ENCODE results near the gene EFNA5.

Gene EFNA5

DNA sequence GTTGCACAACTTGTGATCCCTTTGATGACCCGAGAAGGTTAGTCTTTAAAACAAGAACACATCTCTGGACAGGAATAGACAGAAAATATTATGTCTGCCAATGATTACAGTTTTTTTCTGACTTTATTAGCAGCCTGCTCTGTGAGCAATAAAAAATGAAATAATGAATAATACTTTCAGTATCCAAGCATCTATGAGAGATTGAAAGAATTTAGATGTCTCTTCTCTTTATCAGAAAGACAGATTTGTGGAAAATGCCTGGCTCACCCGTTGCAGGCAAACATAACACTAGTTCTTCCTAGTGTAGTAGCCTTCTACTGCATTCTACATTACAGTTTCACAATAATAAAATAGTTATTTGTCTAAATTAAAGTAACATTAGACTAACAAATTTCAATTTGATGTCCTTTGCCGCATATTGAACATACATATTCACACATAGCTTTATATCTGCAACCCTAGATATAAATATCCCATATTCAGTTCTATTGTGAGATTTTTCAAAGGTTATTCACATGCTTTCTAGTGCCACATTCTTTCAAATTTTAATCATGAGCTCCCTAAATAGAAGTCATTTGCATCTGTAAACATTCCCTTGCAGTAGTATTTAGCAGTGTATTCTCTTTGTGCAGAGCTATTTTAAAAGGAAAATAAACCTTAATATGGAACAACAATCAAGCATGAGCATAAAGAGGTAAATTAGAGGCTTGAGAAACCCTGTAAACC, 267.3 kb downstream of the EFNA5 start:
- in situ Hi-C loops (cut with HindIII; ENCODE audit: low sequenced_read_pairs) = no loop called here

DNA sequence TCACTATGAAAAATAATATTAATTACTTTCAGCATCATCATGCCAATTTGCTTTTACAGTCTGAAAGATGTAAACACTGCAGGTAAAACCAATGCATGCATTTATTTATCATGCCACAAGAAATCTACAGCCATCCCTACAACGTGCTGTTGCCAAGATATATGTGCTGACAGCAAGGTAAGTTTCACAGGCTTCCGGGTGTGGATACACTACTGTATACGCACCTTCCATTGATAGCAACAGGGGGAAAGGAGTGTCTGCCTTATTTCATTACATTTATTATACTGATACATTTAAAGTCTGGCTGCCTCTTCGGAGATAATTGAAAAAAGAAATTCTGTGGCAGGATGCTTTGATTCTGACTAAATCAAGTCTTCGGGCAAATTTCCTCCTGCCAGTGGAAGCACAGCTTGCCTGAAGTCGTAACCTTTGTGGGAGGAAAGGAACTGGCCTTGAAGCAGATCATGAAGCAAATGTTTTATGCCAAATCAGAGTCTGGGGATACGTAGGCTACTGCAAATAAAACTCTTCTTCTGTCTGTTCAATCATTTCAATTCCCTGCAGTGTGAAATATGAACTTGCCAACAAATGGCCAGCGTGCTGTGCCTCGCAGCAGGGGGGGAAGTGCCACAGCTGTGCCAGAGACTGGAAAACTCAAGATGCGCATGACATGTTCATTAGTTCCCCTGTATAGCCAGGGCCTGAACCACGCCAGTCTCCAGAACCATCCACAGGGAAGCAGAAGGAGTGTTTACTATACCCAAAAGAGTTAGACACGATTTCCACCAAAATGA, 268.1 kb downstream of the EFNA5 start:
- in situ Hi-C loops (cut with HindIII; ENCODE audit: low sequenced_read_pairs) = no loop called here

DNA sequence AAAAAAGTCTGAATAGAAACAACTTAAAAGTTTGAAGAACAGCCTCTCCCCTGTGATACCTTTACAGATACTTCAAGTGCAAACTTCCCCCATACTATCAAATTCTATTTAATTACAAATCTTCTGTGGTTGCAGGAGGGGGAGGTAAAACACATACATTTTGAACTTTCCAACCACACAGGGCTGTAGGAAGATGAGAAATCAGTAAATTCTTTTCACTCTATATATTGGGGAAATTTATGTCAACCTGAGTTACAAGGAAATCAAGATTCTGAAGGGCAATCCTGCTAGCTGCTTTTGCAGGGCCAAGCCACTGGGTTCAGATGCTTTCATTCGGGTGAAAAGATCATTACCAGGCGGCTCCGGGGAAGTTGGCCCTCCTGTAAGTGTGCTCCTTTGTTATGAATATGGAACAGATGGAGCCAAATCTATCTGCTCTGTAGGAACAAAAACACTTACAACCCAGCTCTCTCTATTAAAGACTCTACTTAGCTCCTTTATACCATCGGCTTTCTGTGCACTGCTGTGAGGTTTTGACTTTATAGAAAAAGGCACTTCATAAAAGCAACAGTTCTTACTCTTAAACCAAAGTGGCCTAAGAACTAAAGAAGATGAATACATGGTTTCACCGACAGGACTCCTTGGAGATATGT, 269.1 kb downstream of the EFNA5 start:
- in situ Hi-C loops (cut with HindIII; ENCODE audit: low sequenced_read_pairs) = no loop called here

- in situ Hi-C loops (cut with HindIII; ENCODE audit: low sequenced_read_pairs) = no loop called here
Observed at GRCh38 chr5:107400328-107400727, 270.4 kb downstream of the EFNA5 start.

GRCh38 chr5:107398703-107399102, 272.0 kb downstream of the EFNA5 start:
- in situ Hi-C loops (cut with HindIII; ENCODE audit: low sequenced_read_pairs) = no loop called here

- in situ Hi-C loops (cut with HindIII; ENCODE audit: low sequenced_read_pairs) = no loop called here
Observed at GRCh38 chr5:107396351-107396690, 274.4 kb downstream of the EFNA5 start.

- in situ Hi-C loops (cut with HindIII; ENCODE audit: low sequenced_read_pairs) = no loop called here
Observed at GRCh38 chr5:107395632-107396350, 274.9 kb downstream of the EFNA5 start.

- in situ Hi-C loops (cut with HindIII; ENCODE audit: low sequenced_read_pairs) = no loop called here
Observed at GRCh38 chr5:107393851-107394250, 276.9 kb downstream of the EFNA5 start.

DNA sequence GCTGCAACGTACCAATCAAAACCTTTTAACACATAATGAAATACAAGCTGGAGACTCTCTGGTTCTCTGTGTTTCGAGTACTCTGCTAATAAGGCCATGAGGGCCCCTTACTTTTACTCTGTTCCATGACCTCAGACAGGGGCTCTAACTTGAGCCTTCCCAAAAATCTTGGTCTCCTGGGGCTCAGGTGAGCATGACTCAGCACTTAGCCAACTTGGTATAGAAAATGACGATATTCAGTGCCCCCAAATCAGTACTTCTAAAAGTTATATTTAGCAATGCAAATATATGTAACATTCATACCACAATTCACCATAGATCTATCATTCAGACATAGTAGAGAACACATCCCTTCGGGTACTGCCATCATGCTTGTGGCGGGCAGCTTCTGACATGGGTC, 278.9 kb downstream of the EFNA5 start:
- in situ Hi-C loops (cut with HindIII; ENCODE audit: low sequenced_read_pairs) = no loop called here

DNA sequence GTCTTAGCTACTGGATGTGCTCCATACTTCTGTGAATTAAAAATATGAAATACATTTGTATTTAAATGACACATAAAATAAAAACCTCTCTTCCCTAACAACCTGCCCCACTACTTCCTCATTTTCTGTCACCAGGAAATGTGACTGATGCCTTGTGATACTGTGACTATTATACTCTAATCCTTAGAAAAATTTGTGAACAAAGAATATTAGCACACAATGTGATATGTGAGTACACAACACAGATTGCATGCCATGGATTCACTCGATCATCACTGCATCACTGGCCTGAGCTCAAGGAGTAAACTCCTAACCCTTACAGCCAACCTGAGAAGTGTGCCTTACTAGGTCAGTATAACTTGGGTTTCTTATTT, 281.0 kb downstream of the EFNA5 start:
- in situ Hi-C loops (cut with HindIII; ENCODE audit: low sequenced_read_pairs) = no loop called here

GRCh38 chr5:107389130-107389774, 281.5 kb downstream of the EFNA5 start:
- in situ Hi-C loops (cut with HindIII; ENCODE audit: low sequenced_read_pairs) = no loop called here

DNA sequence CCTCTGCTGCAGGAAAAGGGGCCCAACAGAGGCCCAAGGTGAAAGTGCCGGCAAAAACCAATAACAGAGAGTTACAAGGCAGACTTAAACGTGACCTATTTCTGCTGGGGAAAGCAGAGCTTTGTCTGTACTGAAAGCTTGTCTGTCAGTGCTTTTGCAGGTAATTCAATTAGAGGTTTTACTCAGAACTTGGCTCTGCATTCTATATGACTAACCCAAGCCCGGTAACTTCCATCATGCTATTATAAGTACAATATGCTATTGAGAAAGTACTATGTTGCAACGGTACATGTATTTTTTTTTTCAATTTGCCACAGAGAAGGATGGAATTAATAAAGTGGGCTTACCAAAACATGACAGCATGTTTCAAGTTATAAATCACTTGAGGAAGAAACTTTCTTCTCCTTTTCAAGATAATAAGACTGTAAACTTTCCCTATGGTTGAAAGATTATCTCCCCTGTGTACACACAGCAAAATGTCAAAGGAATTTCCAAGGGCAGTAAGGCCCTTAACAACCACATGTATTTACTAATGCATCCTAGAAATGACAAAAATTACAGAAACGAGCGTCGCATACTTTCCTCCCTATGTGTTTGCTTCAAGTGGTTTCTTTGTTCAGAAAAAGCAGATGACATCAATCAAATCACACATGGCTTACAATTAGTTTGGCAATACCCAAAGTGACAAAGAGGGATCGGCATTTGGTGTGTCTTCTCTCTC, 282.4 kb downstream of the EFNA5 start:
- in situ Hi-C loops (cut with HindIII; ENCODE audit: low sequenced_read_pairs) = no loop called here

DNA sequence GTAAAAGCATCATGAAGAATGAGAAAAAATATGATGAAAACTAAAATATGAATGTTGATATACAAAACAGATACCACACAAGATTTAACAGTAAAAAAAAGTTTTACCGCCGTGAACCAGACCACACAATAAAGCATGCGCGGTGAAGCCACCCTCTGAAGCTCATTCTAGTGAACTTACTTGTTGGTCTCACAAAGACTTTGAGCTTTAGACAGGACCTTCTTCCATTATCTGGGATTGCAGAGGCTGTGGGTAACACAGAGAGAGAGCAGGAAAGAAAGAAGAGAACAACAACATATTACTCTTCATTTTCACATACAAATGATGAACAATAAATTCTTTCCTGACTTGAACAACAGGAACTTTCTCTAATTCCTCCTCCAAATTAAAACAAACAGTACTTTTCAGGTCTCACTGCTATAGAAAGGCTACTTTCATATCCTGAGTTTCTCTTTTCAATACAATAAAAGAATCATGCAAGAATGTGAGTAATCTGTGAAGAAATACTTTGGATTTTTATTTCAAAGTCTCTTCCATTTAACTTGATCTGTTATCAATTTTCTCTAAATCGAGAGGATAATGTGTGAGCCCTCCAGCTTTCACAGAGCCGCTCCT, 283.1 kb downstream of the EFNA5 start:
- in situ Hi-C loops (cut with HindIII; ENCODE audit: low sequenced_read_pairs) = no loop called here

DNA sequence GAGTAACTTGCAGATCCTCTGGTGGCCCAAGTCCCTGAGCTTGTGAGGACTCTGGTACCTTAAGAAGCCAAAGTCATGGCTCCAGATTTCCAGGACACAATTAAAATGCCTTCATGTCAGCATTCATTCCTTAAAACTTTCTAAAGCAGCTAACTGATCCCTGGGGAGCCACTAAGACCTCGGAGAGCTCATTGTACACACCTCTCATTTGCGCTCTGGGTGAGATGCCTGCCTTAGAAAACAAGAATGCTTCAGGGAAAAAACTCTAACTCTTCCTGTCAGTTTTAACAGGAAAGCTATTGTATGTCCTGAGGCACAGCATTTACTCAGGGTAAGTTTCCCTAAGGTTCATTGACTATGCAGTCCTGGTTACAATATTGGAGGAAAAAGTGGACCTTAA, 285.0 kb downstream of the EFNA5 start:
- in situ Hi-C loops (cut with HindIII; ENCODE audit: low sequenced_read_pairs) = no loop called here

GRCh38 chr5:107384256-107384655, 286.5 kb downstream of the EFNA5 start:
- in situ Hi-C loops (cut with HindIII; ENCODE audit: low sequenced_read_pairs) = no loop called here

DNA sequence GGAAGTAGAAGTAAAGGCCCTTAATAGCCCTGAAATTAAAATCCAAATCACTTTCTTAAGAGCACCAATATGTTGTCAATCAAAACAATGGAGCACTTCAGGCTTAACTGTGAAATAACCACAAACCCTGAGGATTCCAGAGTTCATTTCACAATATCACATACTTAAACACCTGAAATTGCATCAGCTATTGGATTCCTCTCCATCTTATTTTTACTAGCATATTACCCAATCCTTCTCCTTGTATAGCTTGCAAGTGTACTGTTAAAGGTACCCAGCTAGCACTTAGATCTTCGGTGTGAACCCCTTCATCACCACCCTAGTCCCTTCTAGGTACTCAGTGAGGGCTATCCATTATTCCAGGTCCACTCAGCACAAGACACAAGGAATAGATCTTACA, 287.3 kb downstream of the EFNA5 start:
- in situ Hi-C loops (cut with HindIII; ENCODE audit: low sequenced_read_pairs) = no loop called here

GRCh38 chr5:107381189-107381856, 289.4 kb downstream of the EFNA5 start:
- in situ Hi-C loops (cut with HindIII; ENCODE audit: low sequenced_read_pairs) = no loop called here

- in situ Hi-C loops (cut with HindIII; ENCODE audit: low sequenced_read_pairs) = no loop called here
Observed at GRCh38 chr5:107380654-107381053, 290.1 kb downstream of the EFNA5 start.

DNA sequence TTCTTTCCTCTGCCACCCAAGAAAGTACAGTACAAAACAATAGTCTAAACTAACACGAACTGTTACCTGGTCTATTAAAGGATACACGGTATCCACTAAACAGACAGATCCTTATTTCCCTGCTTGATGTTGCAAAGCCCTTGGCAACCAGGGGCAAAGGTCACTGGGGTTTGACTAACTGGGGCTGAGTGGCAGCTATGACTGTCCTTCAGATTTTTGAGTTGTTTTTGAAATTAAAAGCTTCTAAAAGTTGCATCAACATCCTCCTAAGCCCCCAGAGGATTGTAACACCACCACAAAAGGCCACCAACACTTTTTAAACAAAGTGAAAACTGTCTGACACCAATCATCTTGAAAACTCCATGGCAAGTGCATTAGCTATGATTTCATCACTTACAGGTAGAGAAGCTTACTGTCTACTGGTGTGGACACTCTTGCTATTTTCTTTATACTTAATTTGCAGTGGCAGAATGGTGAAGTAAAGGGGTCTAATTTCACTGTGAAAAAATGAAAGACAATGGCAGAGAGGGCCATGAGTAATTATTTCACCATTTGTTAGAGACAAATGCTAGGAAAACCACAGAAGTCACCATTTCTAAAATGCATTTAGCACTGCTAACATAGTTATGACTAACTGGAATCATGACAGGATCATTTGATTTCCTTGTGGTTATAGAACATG, 292.4 kb downstream of the EFNA5 start:
- in situ Hi-C loops (cut with HindIII; ENCODE audit: low sequenced_read_pairs) = no loop called here
